H1 (cell line): ENCODE results near the gene WASHC2A.
"Not testable (repeated sequence)": the region's sequence is repeated elsewhere in the genome, so short reads cannot be mapped to it uniquely, and the experiment has no call there.

Experiments
- CEBPB ChIP-seq: IDR thresholded peaks from 2 replicates; pipeline ENCODE4 v1.6.1; 2012; ENCODE audit warnings: low read depth, low read length
- CTCF ChIP-seq, 3 experiments: IDR thresholded peaks; 1 replicate in 2 of 3; 2 replicates in 1 of 3; pipeline versions ENCODE4 v1.5.1 to v1.6.1; 2011; ENCODE audit warnings: low read length in 3 of 3, mild to moderate bottlenecking in 3 of 3, inconsistent platforms in 2 of 3, low read depth in 1 of 3, moderate library complexity in 1 of 3; ENCODE audit not compliant: insufficient read depth in 1 of 3; ENCODE audit errors: control extremely low read depth in 1 of 3
- EP300 ChIP-seq, 2 experiments: IDR thresholded peaks; 1 replicate in 1 of 2; 2 replicates in 1 of 2; pipeline ENCODE4 v1.6.1; 2011 to 2012; ENCODE audit warnings: low read depth in 2 of 2, low read length in 2 of 2, mild to moderate bottlenecking in 2 of 2, borderline replicate concordance in 1 of 2, inconsistent platforms in 1 of 2, moderate library complexity in 1 of 2
- POLR2A ChIP-seq, 2 experiments: IDR thresholded peaks; 1 replicate in 1 of 2; 2 replicates in 1 of 2; pipeline ENCODE4 v1.6.1; 2011; ENCODE audit warnings: low read depth in 2 of 2, low read length in 2 of 2, mild to moderate bottlenecking in 2 of 2; ENCODE audit errors: control extremely low read depth in 1 of 2
- POU5F1 ChIP-seq: IDR thresholded peaks from 2 replicates; pipeline ENCODE4 v1.6.1; 2011; ENCODE audit warnings: low read depth, mild to moderate bottlenecking, low read length, moderate library complexity
- ZNF274 ChIP-seq: IDR thresholded peaks from 2 replicates; pipeline ENCODE4 v1.7.0; 2012; ENCODE audit warnings: low read length, borderline replicate concordance; ENCODE audit errors: extremely low read depth

GRCh38 chr10:50056654-50057053 is 11.1 kb upstream of the WASHC2A start:
- not testable (repeated sequence) for TF ChIP-seq CTCF (IDR thresholded peaks at IDR 0.05; ENCODE audit: control extremely low read depth in 1 of 3, insufficient read depth in 1 of 3, low read depth in 1 of 3, low read length in 3 of 3); EP300 (IDR thresholded peaks at IDR 0.05; ENCODE audit: borderline replicate concordance in 1 of 2, low read depth in 2 of 2, low read length in 2 of 2); ZNF274; POLR2A (IDR thresholded peaks at IDR 0.05; ENCODE audit: control extremely low read depth in 1 of 2, low read depth in 2 of 2, low read length in 2 of 2); CEBPB; POU5F1
